Mesendoderm (in vitro differentiated cells): Measurements from ENCODE around the gene SP100.
"Not testable (repeated sequence)": the region's sequence is repeated elsewhere in the genome, so short reads cannot be mapped to it uniquely, and the experiment has no call there.

Experiments used
- DNase-seq: peaks from one replicate; pipeline ENCODE4 v3.0.0; 2013
- H2AK5ac ChIP-seq: 2 replicates; pipeline ENCODE4 v1.6.1; 2013; ENCODE audit warnings: low read length, inconsistent platforms
- H2BK120ac ChIP-seq: 2 replicates; pipeline ENCODE4 v1.6.1; 2013; ENCODE audit warnings: low read depth, mild to moderate bottlenecking, low read length, moderate library complexity, mixed read lengths
- H2BK15ac ChIP-seq: replicated peaks from 2 replicates; pipeline ENCODE4 v1.6.1; 2013; ENCODE audit warnings: low read depth, mild to moderate bottlenecking, moderate library complexity
- H2BK5ac ChIP-seq: 2 replicates; pipeline ENCODE4 v1.6.1; 2013; ENCODE audit warnings: low read length, inconsistent platforms
- H3K18ac ChIP-seq: 2 replicates; pipeline ENCODE4 v1.6.1; 2013; ENCODE audit warnings: mild to moderate bottlenecking, low read length, mixed read lengths
- H3K23ac ChIP-seq: one replicate; pipeline ENCODE4 v1.6.1; 2013; ENCODE audit warnings: low read length
- H3K27ac ChIP-seq: 2 replicates; pipeline ENCODE4 v1.5.1; 2013; ENCODE audit warnings: low read depth, mild to moderate bottlenecking, inconsistent platforms, low read length, moderate library complexity
- H3K27me3 ChIP-seq: 2 replicates; pipeline ENCODE4 v1.6.1; 2013; ENCODE audit warnings: low read length, control low read depth, mild to moderate bottlenecking, inconsistent platforms; ENCODE audit not compliant: insufficient read depth, poor library complexity
- H3K36me3 ChIP-seq: 2 replicates; pipeline ENCODE4 v1.6.1; 2013; ENCODE audit warnings: low read length, inconsistent platforms; ENCODE audit not compliant: control insufficient read depth, insufficient read depth
- H3K4ac ChIP-seq: one replicate; pipeline ENCODE4 v1.6.1; 2013; ENCODE audit warnings: low read depth, mild to moderate bottlenecking, low read length, moderate library complexity
- H3K4me1 ChIP-seq: 2 replicates; pipeline ENCODE4 v1.6.1; 2013; ENCODE audit warnings: low read depth, low read length, inconsistent platforms; ENCODE audit not compliant: control insufficient read depth
- H3K4me2 ChIP-seq: 2 replicates; pipeline ENCODE4 v1.6.1; 2013; ENCODE audit warnings: low read length
- H3K4me3 ChIP-seq: 2 replicates; pipeline ENCODE4 v1.5.1; 2013; ENCODE audit warnings: mild to moderate bottlenecking, low read length
- H3K56ac ChIP-seq: one replicate; pipeline ENCODE4 v1.6.1; 2013; ENCODE audit warnings: low read length
- H3K79me1 ChIP-seq: 2 replicates; pipeline ENCODE4 v1.6.1; 2013; ENCODE audit warnings: low read length, inconsistent platforms
- H3K79me2 ChIP-seq: 2 replicates; pipeline ENCODE4 v1.6.1; 2013; ENCODE audit warnings: mild to moderate bottlenecking, low read length; ENCODE audit not compliant: control insufficient read depth, insufficient read depth
- H3K9ac ChIP-seq: 2 replicates; pipeline ENCODE4 v1.6.1; 2013; ENCODE audit warnings: low read length, inconsistent platforms
- H4K5ac ChIP-seq: one replicate; pipeline ENCODE4 v1.6.1; 2013; ENCODE audit warnings: low read length
- H4K8ac ChIP-seq: one replicate; pipeline ENCODE4 v1.6.1; 2013; ENCODE audit warnings: low read depth, mild to moderate bottlenecking, control low read depth, low read length, moderate library complexity
- WGBS: extraction: QIAGEN DNeasy Blood & Tissue Kit; methylation state at CpG from one replicate; pipeline ENCODE4 v1.1.7; 2013; ENCODE audit warnings: low lambda C conversion rate, missing lambda C conversion rate; ENCODE audit not compliant: insufficient coverage; ENCODE audit errors: extremely low coverage; 5-methylcytosine and 5-hydroxymethylcytosine counted together

The SP100 gene

GRCh38 chr2:230409316-230409715 is 6.7 kb upstream of the SP100 start:
- not testable (repeated sequence) for H3K36me3 ChIP-seq

GRCh38 chr2:230410263-230410662 is 5.7 kb upstream of the SP100 start:
- H3K4me1 ChIP-seq, result no peaks in the 10 kb centered on the region
- H4K5ac ChIP-seq, result no peak overlapping the region
- no peaks in the 10 kb centered on the region for H3K79me1 ChIP-seq
- no peak overlapping the region for H2BK15ac ChIP-seq
- no peak overlapping the region for H3K27ac ChIP-seq
- WGBS, result no CpG with 5 or more reads among the region's 1 CpG
- no peak overlapping the region for H3K4me3 ChIP-seq
- H3K4me2 ChIP-seq, result no peak overlapping the region
- no peak for DNase-seq
- H3K4ac ChIP-seq, result no peak overlapping the region
- no peak overlapping the region for H2BK120ac ChIP-seq
- H3K36me3 ChIP-seq, result no peaks in the 10 kb centered on the region
- H3K9ac ChIP-seq, result no peak overlapping the region
- H4K8ac ChIP-seq, result no peak overlapping the region
- H3K79me2 ChIP-seq, result no peaks in the 10 kb centered on the region
- no peak overlapping the region for H3K23ac ChIP-seq
- H2AK5ac ChIP-seq, result no peak overlapping the region
- H3K27me3 ChIP-seq, result no peaks in the 10 kb centered on the region
- H2BK5ac ChIP-seq, result no peak overlapping the region
- H3K56ac ChIP-seq, result no peak overlapping the region
- H3K18ac ChIP-seq, result no peak overlapping the region

More at GRCh38 chr2:230409316-230409715, 6.7 kb upstream of the SP100 start:
- H3K4me3 ChIP-seq, H2AK5ac ChIP-seq, H3K4me1 ChIP-seq, H3K18ac ChIP-seq, H3K79me2 ChIP-seq, H3K23ac ChIP-seq, H3K27ac ChIP-seq, H3K4ac ChIP-seq, H2BK5ac ChIP-seq, H3K9ac ChIP-seq, H4K5ac ChIP-seq, DNase-seq, H3K79me1 ChIP-seq, H2BK120ac ChIP-seq, H4K8ac ChIP-seq, H3K4me2 ChIP-seq, H3K27me3 ChIP-seq, H2BK15ac ChIP-seq, H3K56ac ChIP-seq: not testable (repeated sequence)
- WGBS, result no CpG with 5 or more reads among the region's 2 CpGs

GRCh38 chr2:230410861-230411569 is 5.0 kb upstream of the SP100 start:
- no peaks in the 10 kb centered on the region for H3K36me3 ChIP-seq
- WGBS, result no CpG with 5 or more reads among the region's 16 CpGs
- no peak overlapping the region for H3K27ac ChIP-seq

GRCh38 chr2:230411570-230412370 is 4.2 kb upstream of the SP100 start:
- Histone ChIP-seq H3K56ac (peak overlapping the region; percentile 92), H3K36me3 (no peaks in the 10 kb centered on the region), H3K9ac (peak overlapping the region; percentile 74), H2BK5ac (no peak overlapping the region), H3K79me2 (no peaks in the 10 kb centered on the region), H3K79me1 (no peaks in the 10 kb centered on the region), H3K27me3 (no peaks in the 10 kb centered on the region), H2BK120ac (no peak overlapping the region), H3K4ac (no peak overlapping the region), H3K4me2 (peak overlapping the region; percentile 92), H3K4me1 (no peaks in the 10 kb centered on the region), H4K8ac (no peak overlapping the region), H3K23ac (no peak overlapping the region), H3K18ac (no peak overlapping the region), H2AK5ac (no peak overlapping the region), H3K4me3 (peak overlapping the region; percentile 40), H2BK15ac (no peak overlapping the region), H4K5ac (no peak overlapping the region), H3K27ac (no peak overlapping the region)
- no CpG with 5 or more reads among the region's 57 CpGs for WGBS
- peak; percentile 47 for DNase-seq

More at GRCh38 chr2:230410861-230411569, 5.0 kb upstream of the SP100 start:
- Histone ChIP-seq H3K4ac (no peak overlapping the region), H3K4me1 (no peaks in the 10 kb centered on the region), H3K23ac (no peak overlapping the region), H2AK5ac (no peak overlapping the region), H2BK120ac (no peak overlapping the region), H3K56ac (peak overlapping the region; percentile 92), H4K5ac (no peak overlapping the region), H3K9ac (no peak overlapping the region), H2BK15ac (no peak overlapping the region), H3K79me2 (no peaks in the 10 kb centered on the region), H3K27me3 (no peaks in the 10 kb centered on the region), H2BK5ac (no peak overlapping the region), H3K4me2 (peak overlapping the region; percentile 8), H3K4me3 (no peak overlapping the region), H4K8ac (no peak overlapping the region), H3K79me1 (no peaks in the 10 kb centered on the region), H3K18ac (no peak overlapping the region)
- no peak for DNase-seq

GRCh38 chr2:230412371-230412711 is 3.7 kb upstream of the SP100 start:
- peak overlapping the region; percentile 92 for H3K56ac ChIP-seq
- H4K5ac ChIP-seq, result no peak overlapping the region
- no peak overlapping the region for H2BK15ac ChIP-seq
- H3K18ac ChIP-seq, result no peak overlapping the region
- no peak overlapping the region for H3K27ac ChIP-seq
- H3K4me2 ChIP-seq, result peak overlapping the region; percentile 92
- no peak overlapping the region for H3K4me3 ChIP-seq
- no peak overlapping the region for H3K23ac ChIP-seq
- no peak overlapping the region for H2BK5ac ChIP-seq
- peak overlapping the region; percentile 74 for H3K9ac ChIP-seq
- H3K27me3 ChIP-seq, result no peaks in the 10 kb centered on the region
- no peaks in the 10 kb centered on the region for H3K79me1 ChIP-seq
- no peak overlapping the region for H2AK5ac ChIP-seq
- no peak for DNase-seq
- no peak overlapping the region for H3K4ac ChIP-seq
- WGBS, result no CpG with 5 or more reads among the region's 3 CpGs
- H3K79me2 ChIP-seq, result no peaks in the 10 kb centered on the region
- H4K8ac ChIP-seq, result no peak overlapping the region
- H2BK120ac ChIP-seq, result no peak overlapping the region
- H3K36me3 ChIP-seq, result no peaks in the 10 kb centered on the region
- no peaks in the 10 kb centered on the region for H3K4me1 ChIP-seq
